ENCODE measurements around the gene HIGD1C.
A peak's percentile ranks its signal among the peaks of the same experiment; 100 is the strongest.
"Not testable (repeated sequence)": the region's sequence is repeated elsewhere in the genome, so short reads cannot be mapped to it uniquely, and the experiment has no call there.

The HIGD1C gene

GRCh38 chr12:50952510-50952909 lies at the start of gene HIGD1C:
Gene HIGD1C, plus strand, starts transcription at chr12:50952544. Its CDS starts 1,455 bp downstream, at chr12:50953999.
- DNase-seq (ENCODE audit: low spot score), result no peak

DNA sequence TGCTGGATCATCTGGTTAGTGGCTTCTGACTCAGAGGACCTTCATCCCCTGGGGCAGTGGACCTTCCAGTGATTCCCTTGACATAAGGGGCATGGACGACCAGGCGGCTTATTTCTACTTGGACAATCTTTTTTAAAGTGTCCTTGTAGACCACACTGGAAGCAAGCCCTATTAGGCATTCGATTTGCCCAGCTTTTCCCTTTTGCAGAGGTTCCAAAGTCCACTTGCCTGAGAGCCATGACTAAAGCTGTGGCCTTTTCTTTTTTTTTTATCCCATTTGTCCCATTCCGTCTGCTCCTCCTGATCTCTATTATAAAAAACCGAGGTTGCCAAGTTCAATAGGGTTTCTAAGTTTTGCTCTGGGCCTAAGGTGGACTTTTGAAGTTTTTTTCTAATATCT lies 43.9 kb upstream of the HIGD1C start:
- not testable (repeated sequence) for DNase-seq (ENCODE audit: low spot score)

GRCh38 chr12:50912361-50912760 lies 40.0 kb upstream of the HIGD1C start:
- not testable (repeated sequence) for DNase-seq (ENCODE audit: low spot score)

DNA sequence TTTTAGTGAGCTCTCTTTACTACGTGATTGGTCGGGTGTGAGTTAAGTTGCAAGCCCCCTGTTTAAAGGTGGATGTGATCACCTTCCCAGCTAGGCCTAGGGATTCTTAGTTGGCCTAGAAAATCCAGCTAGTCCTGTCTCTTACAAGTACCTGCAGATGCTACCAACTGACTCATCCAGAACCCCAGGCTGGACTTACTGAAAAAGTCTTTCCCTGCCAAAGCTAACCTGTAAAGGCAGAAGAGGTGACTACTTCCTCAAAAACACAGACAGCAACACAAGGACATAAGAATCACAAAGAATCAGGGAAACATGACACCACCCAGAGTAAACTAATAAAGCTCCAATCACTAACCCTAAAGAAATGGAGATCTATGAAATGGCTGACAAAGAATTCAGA lies 39.1 kb upstream of the HIGD1C start:
- DNase-seq (ENCODE audit: low spot score), result no peak

DNA sequence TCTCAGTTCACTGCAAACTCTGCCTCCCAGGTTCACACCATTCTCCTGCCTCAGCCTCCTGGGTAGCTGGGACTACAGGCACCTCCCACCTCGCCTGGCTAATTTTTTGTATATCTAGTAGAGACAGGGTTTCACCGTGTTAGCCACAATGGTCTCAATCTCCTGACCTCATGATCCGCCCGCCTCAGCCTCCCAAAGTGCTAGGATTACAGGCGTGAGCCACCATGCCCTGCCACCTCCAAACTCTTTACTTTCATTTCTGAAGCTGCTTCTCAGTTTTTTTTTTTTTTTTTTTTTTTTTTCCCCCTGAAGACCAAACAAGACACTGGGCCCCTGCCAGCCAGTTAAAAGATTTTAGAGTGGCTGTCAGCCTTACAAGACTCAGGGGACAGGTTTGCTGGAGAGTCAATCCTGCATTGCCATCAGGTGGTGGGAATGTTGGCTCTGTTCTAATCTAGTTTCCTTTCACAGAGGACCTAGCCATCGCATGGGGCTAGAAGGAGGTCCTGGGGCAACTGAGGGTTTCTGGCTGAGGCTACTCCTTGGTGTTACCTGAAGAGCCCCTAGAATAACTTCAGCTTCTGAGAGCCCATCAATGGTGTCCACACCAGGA lies 37.4 kb upstream of the HIGD1C start:
- no peak for DNase-seq (ENCODE audit: low spot score)

DNA sequence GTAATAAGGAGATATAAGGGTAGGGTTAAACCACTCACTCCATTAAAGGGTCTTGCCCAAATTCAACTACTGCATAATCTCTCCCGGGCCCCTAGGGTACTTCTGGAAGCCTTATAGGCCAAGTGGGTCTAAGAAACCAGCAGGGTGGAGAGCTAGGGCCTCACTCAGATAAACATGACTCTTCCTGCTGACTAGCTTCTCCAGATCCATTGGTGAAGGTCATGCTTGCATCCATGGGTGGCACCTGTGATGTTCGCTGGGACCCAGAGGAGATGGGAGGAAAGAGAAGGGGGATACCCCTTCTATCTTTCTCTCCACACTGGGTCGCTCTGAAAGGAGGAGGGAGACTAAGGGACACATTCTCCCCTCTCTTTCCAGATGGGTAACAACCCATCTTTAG lies 36.1 kb upstream of the HIGD1C start:
- DNase-seq (ENCODE audit: low spot score), result no peak

DNA sequence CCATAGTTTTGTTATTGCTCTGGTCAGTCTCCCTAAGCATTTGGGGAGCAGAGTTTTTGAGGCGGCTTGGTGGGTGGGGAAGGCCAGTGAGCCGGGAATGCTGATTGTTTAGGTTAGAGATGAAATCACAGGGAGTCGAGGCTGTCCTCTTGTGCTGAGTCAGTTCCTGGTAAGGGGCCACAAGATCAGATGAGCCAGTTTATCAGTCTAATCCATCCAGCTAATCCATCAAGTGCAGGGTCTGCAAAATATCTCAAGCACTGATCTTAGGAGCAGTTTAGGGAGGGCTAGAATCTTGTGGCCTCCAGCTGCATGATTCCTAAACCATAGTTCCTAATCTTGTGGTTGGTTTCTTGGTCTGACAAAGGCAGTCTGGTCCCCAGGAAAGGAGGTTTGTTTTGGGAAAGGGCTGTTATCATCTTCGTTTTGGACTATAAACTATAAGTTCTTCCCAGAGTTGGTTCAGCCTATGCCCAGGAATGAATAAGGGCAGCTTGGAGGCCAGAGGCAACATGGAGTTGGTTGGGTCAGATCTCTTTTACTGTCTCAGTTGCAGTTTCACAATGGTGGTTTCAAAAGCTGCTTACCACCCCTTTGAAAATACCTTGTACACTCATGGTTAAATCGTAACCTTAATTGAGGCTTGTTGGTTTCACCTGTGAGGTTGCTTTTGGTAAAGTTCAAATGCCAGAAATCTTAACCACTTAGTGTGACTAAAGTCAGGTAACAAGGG lies 33.6 kb upstream of the HIGD1C start:
- DNase-seq (ENCODE audit: low spot score), result no peak

DNA sequence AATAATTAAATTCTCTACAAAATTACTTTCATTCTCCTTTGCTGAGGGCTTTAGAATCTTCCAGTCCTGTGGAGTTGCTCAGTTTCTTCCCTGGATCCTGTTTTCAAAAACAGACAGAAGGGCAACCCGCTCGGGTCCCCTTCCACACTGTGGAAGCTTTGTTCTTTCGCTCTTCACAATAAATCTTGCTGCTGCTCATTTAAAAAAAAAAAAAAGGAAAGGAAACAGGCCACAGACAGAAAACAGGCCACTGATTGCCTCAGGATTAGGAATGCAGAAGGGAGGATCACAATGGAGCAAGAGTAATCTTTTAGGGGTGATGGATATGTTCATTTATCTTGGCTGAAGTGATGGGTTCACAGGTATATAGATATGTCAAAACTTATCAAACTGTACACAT lies 29.5 kb upstream of the HIGD1C start:
- DNase-seq (ENCODE audit: low spot score), result no peak

GRCh38 chr12:50923361-50924130 lies 28.8 kb upstream of the HIGD1C start:
- DNase-seq (ENCODE audit: low spot score), result no peak

DNA sequence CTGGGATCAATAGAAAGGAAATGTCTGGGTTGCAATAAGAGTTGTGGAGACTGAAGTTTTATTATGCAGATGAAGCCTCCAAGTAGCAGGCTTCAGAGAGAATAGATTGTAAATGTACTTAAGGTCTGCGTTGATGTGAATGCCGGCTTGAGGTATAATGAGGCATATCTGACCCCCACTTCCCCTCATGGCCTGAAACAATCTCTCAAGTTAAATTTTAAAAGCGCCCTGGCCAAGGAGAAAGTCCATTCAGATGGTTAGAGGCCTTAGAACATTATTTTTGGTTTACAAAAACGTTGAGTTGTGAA lies 28.3 kb upstream of the HIGD1C start:
- no peak for DNase-seq (ENCODE audit: low spot score)

GRCh38 chr12:50924439-50925341 lies 27.7 kb upstream of the HIGD1C start:
- peak; percentile 60 for DNase-seq (ENCODE audit: low spot score)

- DNase-seq (ENCODE audit: low spot score), result no peak
Measured at GRCh38 chr12:50925342-50925651, 27.0 kb upstream of the HIGD1C start.

DNA sequence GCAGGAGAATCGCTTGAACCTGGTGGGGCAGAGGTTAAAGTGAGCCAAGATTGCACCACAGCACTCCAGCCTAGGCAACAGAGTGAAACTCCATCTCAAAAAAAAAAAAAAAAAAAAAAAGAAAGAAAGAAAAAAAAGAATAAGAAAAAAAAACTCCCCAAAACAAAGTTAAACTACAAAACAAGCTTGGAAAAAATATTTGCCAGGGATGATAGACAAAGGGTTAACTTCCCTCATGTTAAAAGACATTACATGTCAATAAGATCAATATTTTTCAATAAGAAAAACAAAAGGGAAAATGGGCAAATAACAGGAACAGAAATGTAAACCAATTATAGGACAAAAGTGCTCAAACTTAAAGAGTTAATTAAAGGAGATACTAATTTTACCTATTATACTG lies 26.4 kb upstream of the HIGD1C start:
- DNase-seq (ENCODE audit: low spot score), result no peak

DNA sequence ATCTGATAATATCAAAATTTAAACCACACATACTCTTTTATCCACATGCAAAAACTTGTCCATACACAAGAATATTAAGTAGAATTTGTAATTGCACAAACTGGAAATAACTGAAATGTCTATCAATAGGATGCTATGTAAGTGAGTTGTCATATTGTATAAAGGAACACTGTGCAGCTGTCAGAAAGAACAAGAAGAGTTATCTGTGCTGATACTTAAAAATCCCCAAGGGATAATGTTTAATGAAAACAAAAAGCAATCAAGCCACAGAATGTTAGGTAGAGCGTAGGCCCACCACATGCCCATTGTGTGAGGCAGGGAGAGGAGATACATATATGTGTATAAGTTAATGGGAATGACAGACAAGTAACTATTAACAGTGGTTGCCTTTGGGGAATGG lies 25.9 kb upstream of the HIGD1C start:
- no peak for DNase-seq (ENCODE audit: low spot score)

- DNase-seq (ENCODE audit: low spot score), result not testable (repeated sequence)
Measured at GRCh38 chr12:50926932-50927331, 25.4 kb upstream of the HIGD1C start.

DNA sequence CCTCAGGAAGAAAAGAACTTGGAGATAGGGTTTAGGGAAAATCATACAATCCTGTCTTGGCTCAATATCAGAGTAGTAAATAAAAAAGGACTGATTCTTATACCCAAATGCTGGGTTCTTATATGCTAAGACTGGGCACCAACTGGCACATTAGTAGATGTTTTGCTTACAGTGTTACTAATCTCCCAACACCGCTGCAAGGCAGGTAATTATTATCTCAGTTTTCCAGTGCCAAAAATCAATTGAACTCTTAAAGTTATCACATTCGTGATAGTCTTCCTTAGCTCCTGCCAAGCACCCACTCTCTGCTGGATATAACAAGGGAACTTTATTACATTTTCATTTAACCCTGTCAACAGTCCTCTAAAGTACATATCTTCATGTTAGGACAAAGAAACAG lies 25.0 kb upstream of the HIGD1C start:
- no peak for DNase-seq (ENCODE audit: low spot score)

DNA sequence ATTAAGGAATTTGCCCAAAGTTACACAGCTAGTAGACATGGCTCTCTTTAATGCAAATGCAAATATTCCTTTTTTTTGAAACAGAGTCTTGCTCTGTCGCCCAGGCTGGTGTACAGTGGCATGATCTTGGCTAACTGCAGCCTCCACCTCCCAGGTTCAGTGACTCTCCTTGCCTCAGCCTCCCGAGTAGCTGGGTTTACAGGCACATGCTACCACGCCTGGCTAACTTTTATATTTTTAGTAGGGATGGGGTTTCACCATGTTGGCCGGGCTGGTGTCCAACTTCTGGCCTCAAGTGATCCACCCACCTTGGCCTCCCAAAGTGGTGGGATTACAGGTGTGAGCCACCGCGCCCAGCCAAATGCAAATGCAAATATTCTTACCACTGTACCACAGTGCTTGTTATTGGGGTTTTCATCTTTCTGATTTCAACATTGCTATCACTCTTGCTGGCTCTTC lies 24.5 kb upstream of the HIGD1C start:
- DNase-seq (ENCODE audit: low spot score), result no peak

GRCh38 chr12:50928392-50928791 lies 24.0 kb upstream of the HIGD1C start:
- no peak for DNase-seq (ENCODE audit: low spot score)

GRCh38 chr12:50929831-50930230 lies 22.5 kb upstream of the HIGD1C start:
- DNase-seq (ENCODE audit: low spot score), result no peak

DNA sequence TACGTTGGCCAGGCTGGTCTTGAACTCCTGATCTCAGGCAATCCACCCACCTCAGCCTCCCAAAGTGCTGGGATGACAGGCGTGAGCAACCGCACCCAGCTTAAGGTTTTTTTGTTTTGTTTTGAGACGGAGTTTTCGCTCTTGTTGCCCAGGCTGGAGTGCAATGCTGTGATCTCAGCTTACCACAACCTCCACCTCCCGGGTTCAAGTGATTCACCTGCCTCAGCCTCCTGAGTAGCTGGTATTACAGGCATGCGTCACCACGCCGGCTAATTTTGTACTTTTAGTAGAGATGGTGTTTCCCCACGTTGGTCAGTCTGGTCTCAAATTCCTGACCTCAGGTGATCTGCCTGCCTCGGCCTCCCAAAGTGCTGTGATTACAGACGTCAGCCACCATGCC lies 21.9 kb upstream of the HIGD1C start:
- DNase-seq (ENCODE audit: low spot score), result not testable (repeated sequence)

- no peak for DNase-seq (ENCODE audit: low spot score)
Measured at GRCh38 chr12:50932787-50933280, 19.5 kb upstream of the HIGD1C start.

DNA sequence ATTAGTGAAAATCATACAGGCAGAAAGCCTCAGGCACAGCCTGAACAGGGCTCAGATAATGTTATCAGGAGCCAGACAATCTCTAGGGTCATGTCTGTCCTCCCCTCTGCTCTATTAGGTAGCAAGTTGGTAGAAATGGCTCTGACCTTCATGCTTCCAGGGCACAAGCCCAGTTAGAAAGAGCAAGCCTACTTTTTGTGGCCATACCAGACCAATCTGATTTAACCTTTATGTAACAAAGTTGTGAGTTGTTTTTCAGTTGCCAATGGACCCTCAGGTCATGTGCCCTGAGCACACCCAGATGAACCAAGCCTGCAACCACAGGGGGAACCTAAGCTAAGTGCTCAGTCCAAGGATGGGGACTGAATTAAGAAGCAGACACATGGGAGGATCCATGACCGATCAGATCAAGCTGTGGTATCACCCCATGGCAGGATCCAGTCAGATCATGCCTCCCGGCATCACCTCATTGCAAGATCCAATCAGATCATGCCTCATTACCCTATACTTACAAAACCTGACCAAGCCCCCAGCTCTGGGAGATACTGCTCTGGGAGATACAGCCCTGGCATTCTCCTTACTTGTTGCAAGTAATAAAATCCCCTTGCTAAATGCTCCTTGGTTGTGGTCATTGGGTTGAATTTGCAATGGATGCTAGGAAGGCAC lies 18.8 kb upstream of the HIGD1C start:
- no peak for DNase-seq (ENCODE audit: low spot score)

Data from ecto neural progenitor cell (in vitro differentiated cells).